GM18867 (cell line): ENCODE measurements around the gene PHIP.
A peak's percentile ranks its signal among the peaks of the same experiment; 100 is the strongest.
"Not testable (repeated sequence)": the region's sequence is repeated elsewhere in the genome, so short reads cannot be mapped to it uniquely, and the experiment has no call there.

Experiments
- ATAC-seq: cut with Tn5 transposase; IDR thresholded peaks from one replicate; pipeline ENCODE4 v1.9.1; 2021; ENCODE audit warnings: mild to moderate bottlenecking, moderate library complexity; ENCODE audit not compliant: unreplicated experiment

The PHIP gene

GRCh38 chr6:78936515-78936914, 141.5 kb downstream of the PHIP start:
- no peak for ATAC-seq

DNA sequence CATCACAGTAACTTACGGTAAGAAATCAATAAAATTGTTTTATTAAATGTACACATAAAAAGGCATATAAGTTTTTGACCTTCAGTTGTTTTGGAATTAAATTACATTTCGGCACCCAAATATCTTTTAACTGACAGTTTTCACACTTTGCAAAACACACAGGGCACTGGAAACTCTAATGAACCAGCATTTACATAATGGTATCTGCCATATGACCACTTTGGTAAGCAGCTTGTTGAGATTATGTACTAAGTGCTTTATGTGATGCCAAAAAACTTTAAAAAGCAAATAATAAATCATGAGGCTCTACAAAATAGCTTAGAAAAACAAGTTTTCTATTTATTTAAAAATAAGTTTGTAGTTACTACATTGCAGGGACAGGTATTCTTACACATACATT, 142.5 kb downstream of the PHIP start:
- no peak for ATAC-seq

DNA sequence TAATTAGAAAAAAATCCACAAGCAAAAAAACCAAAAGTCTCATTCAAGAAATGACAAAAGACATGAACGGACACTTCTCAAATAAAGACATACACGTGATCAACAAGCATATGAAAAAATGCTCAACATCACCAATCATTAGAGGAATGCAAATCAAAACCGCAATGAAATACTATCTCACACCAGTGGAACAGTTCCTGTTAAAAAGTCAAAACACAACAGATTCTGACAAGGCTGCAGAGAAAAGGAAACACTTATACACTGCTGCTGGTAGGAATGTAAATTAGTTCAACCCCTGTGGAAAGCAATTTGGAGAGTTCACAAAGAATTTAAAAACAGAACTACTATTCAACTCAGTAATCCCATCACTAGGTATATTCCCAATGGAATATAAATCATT, 152.7 kb downstream of the PHIP start:
- ATAC-seq, result peak; percentile 65

DNA sequence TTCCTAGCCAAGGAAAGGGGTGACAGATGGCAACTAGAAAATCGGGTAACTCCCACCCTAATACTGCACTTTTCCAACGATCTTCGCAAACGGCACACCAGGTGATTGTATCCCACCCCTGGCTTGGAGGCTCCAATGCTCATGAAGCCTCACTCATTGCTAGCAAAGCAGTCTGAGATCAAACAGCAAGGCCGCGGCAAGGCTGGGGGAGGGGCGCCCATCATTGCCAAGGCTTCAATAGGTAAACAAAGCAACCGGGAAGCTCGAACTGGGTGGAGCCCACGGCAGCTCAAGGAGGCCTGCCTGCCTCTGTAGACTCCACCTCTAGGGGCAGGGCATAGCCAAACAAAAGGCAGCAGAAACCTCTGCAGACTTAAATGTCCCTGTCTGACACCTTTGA, 156.9 kb downstream of the PHIP start:
- not testable (repeated sequence) for ATAC-seq

- no peak for ATAC-seq
These were observed 160.3 kb downstream of the PHIP start for GRCh38 chr6:78917788-78918187.

DNA sequence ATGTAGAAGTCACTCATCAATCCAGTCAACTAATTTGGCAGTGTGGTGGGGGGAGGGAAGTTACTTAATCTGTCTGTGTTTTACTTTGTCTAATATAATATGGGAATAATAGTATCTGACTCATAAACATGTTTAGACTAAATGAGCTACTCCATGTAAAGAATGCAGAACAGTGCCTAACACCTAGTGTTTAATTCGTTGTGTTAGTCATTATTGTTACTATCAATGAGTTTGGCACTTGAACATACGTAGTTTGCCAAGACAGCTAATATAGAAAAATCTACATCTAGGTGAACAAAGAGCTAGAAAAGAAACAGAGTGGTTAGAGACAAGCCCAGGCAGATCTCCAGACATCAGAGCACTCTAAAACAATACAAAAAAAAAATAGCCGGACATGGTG, 161.6 kb downstream of the PHIP start:
- ATAC-seq, result no peak

- no peak for ATAC-seq
These were observed 166.7 kb downstream of the PHIP start for GRCh38 chr6:78911218-78911940.

- peak; percentile 77 for ATAC-seq
These were observed 167.4 kb downstream of the PHIP start for GRCh38 chr6:78910591-78911171.

DNA sequence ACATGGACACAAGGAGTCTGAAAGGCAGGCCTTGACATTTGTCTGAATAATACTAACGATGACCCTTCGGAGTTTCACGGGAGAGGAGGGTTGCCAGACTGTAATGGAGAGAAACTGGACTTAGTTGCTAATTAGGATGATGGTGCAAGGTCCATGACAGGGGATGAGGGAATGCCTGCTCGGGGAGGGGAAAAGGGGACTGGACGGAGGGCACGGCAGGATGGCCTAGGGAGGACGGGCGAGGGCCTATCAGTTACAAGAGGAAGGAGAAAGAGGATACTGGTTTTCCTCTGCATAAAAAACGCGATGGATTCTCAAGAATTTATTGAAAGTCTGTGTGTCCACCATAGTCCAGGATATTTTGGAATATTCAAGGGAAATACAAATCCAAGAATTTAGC, 168.0 kb downstream of the PHIP start:
- ATAC-seq, result no peak

DNA sequence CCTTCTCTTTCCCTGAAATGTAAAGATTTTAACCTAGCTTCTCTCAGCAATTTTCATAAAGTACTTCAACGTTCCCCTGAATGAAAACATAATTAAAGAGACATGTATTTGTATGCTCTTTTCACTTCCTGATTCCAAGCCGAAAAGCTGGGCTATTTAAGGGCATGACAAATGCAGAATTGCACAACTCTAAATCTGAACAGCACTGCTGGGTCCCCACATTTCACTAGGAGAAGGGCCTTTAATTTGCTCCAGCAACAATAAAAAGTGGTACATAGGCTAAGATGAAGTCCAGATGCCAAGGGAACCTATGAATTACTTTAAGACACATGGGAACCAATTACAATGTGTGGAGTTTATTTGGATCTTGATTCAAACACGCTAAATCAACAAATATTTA, 168.7 kb downstream of the PHIP start:
- no peak for ATAC-seq

DNA sequence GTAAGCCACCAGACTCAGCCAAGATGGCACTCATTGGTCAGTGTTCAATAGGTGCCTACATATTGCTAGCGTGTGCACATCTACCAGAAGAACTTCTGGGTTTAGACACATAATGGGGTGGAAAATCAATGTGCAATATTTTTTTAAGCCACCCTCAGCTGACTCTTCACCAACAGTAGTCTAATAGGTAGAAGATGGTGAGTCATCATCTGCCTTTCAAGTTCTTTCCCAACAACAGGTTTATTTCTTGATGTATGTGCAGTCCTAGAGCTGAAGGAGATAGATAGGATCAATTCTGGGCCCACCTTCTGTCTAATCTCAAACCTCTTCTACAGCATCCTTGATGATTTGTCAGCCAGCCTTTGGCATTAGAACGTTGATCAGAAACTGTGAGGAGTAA, 169.4 kb downstream of the PHIP start:
- ATAC-seq, result no peak

- no peak for ATAC-seq
These were observed 181.8 kb downstream of the PHIP start for GRCh38 chr6:78896227-78896626.

- ATAC-seq, result not testable (repeated sequence)
These were observed 188.2 kb downstream of the PHIP start for GRCh38 chr6:78889901-78890300.
